IMR-90 (cell line): ENCODE data around the gene ACP4. TPM values are rescaled to one million over a fixed set of nuclear protein-coding genes. Genes with fewer than 3 reads are reported as not detected.

Experiments used
- ATAC-seq: fragments of 200-7000 bp; cut with Tn5 transposase; 2 replicates; pipeline ENCODE4 v1.9.1; 2020; ENCODE audit warnings: low read depth, mild to moderate bottlenecking, moderate library complexity
- BruUV-seq: library from RNA; stranded (reverse); fragments of 400-500 nt; replicated peaks from 2 replicates; lab custom pipeline; 2021; lab: Mats Ljungman, UMichigan
- CTCF ChIA-PET: fragments of 300-600 bp; formaldehyde crosslinking; extraction: SDS; loops from one replicate; lab custom pipeline; 2021; ENCODE audit warnings: antibody characterized with exemption; lab: Yijun Ruan, JAX
- POLR2A ChIA-PET: fragments of 300-600 bp; sonication (Branson Sonifier 250); formaldehyde crosslinking; loops from one replicate; lab custom pipeline; 2022; ENCODE audit warnings: antibody characterized with exemption; ENCODE audit not compliant: unreplicated experiment; lab: Charles Lee
- DNase-seq: peaks from one replicate; pipeline ENCODE4 v3.0.0; 2013
- H2AFZ ChIP-seq: replicated peaks from 2 replicates; pipeline ENCODE3; 2013; ENCODE audit warnings: low read length, mild to moderate bottlenecking; ENCODE audit not compliant: poor library complexity
- H2AK5ac ChIP-seq: 2 replicates; pipeline ENCODE4 v1.6.1; 2013; ENCODE audit warnings: low read depth, low read length, inconsistent platforms
- H2AK9ac ChIP-seq: replicated peaks from 2 replicates; pipeline ENCODE3; 2013; ENCODE audit warnings: mild to moderate bottlenecking, low read depth, low read length, moderate library complexity; ENCODE audit not compliant: poor library complexity
- H2BK120ac ChIP-seq: 2 replicates; pipeline ENCODE4 v1.6.1; 2013; ENCODE audit warnings: low read depth, low read length, inconsistent platforms
- H2BK15ac ChIP-seq: 3 replicates; pipeline ENCODE4 v1.6.1; 2013; ENCODE audit warnings: low read depth, low read length, inconsistent platforms
- H2BK20ac ChIP-seq: 2 replicates; pipeline ENCODE4 v1.6.1; 2013; ENCODE audit warnings: low read depth, mild to moderate bottlenecking, inconsistent platforms, low read length, moderate library complexity
- H2BK5ac ChIP-seq: 2 replicates; pipeline ENCODE4 v1.6.1; 2013; ENCODE audit warnings: mild to moderate bottlenecking, low read depth, low read length, inconsistent platforms; ENCODE audit not compliant: poor library complexity, severe bottlenecking
- H3K14ac ChIP-seq: replicated peaks from 2 replicates; pipeline ENCODE4 v1.6.1; 2013; ENCODE audit warnings: low read depth, low read length, inconsistent platforms
- H3K18ac ChIP-seq: 2 replicates; pipeline ENCODE4 v1.6.1; 2013; ENCODE audit warnings: low read depth, low read length, control low read depth
- H3K23ac ChIP-seq: 2 replicates; pipeline ENCODE4 v1.6.1; 2013; ENCODE audit warnings: low read depth, low read length, inconsistent platforms
- H3K27ac ChIP-seq: 2 replicates; pipeline ENCODE4 v1.5.1; 2013; ENCODE audit warnings: mild to moderate bottlenecking, control low read depth, low read length; ENCODE audit not compliant: insufficient read depth
- H3K27me3 ChIP-seq: 2 replicates; pipeline ENCODE4 v1.6.1; 2013; ENCODE audit warnings: low read length; ENCODE audit not compliant: control insufficient read depth, insufficient read depth
- H3K36me3 ChIP-seq: 2 replicates; pipeline ENCODE4 v1.6.1; 2013; ENCODE audit warnings: low read length, mixed read lengths; ENCODE audit not compliant: control insufficient read depth, insufficient read depth
- H3K4ac ChIP-seq: 2 replicates; pipeline ENCODE4 v1.6.1; 2013; ENCODE audit warnings: low read depth, low read length, inconsistent platforms
- H3K4me1 ChIP-seq: 2 replicates; pipeline ENCODE4 v1.6.1; 2013; ENCODE audit warnings: low read length, mixed read lengths; ENCODE audit not compliant: control insufficient read depth, insufficient read depth
- H3K4me2 ChIP-seq: 2 replicates; pipeline ENCODE4 v1.6.1; 2013; ENCODE audit warnings: low read depth, mild to moderate bottlenecking, control low read depth, low read length, moderate library complexity
- H3K4me3 ChIP-seq: 2 replicates; pipeline ENCODE4 v1.5.1; 2013; ENCODE audit warnings: low read depth, mild to moderate bottlenecking, control low read depth, low read length, moderate library complexity; ENCODE audit not compliant: insufficient read depth
- H3K56ac ChIP-seq: 2 replicates; pipeline ENCODE4 v1.6.1; 2013; ENCODE audit warnings: low read length, inconsistent platforms; ENCODE audit not compliant: insufficient read depth; ENCODE audit errors: extremely low read depth
- H3K79me1 ChIP-seq, 2 experiments: 2 replicates each; pipeline ENCODE4 v1.6.1; 2013; ENCODE audit warnings: low read length in 2 of 2, inconsistent platforms in 1 of 2, low read depth in 1 of 2
- H3K9ac ChIP-seq: 2 replicates; pipeline ENCODE4 v1.6.1; 2013; ENCODE audit warnings: low read depth, low read length, control low read depth
- H3K9me1 ChIP-seq: 2 replicates; pipeline ENCODE4 v1.6.1; 2013; ENCODE audit warnings: low read length, inconsistent platforms; ENCODE audit not compliant: insufficient read depth
- H3K9me3 ChIP-seq: 2 replicates; pipeline ENCODE4 v1.6.1; 2013; ENCODE audit warnings: low read length; ENCODE audit not compliant: control insufficient read depth, insufficient read depth
- H4K20me1 ChIP-seq: 2 replicates; pipeline ENCODE4 v1.6.1; 2013; ENCODE audit warnings: low read length, inconsistent platforms; ENCODE audit not compliant: insufficient read depth
- H4K5ac ChIP-seq: 2 replicates; pipeline ENCODE4 v1.6.1; 2013; ENCODE audit warnings: mild to moderate bottlenecking, low read depth, low read length, control low read depth
- H4K8ac ChIP-seq, 2 experiments: 2 replicates each; pipeline ENCODE4 v1.6.1; 2013; ENCODE audit warnings: low read depth in 2 of 2, low read length in 2 of 2, control low read depth in 1 of 2, inconsistent platforms in 1 of 2
- H4K91ac ChIP-seq: 2 replicates; pipeline ENCODE4 v1.6.1; 2013; ENCODE audit warnings: low read depth, low read length, inconsistent platforms; ENCODE audit not compliant: insufficient read depth
- MXI1 ChIP-seq: IDR thresholded peaks from 2 replicates; pipeline ENCODE4 v1.6.1; 2012; ENCODE audit warnings: low read depth, mild to moderate bottlenecking, low read length, moderate library complexity, borderline replicate concordance
- WGBS, 2 experiments: methylation state at CpG; one replicate each; pipeline versions ENCODE4 v1.1.5 to v1.1.7; 2013; ENCODE audit warnings: missing lambda C conversion rate in 2 of 2; ENCODE audit not compliant: insufficient read length in 1 of 2; ENCODE audit errors: extremely low coverage in 2 of 2; 5-methylcytosine and 5-hydroxymethylcytosine counted together
- dilution Hi-C: fragments of 300-500 bp; cut with HindIII; formaldehyde crosslinking; loops from one replicate; pipeline ENCODE4 v1.14.3; 2018; ENCODE audit warnings: low sequenced_read_pairs; ENCODE audit not compliant: unreplicated experiment
- in situ Hi-C: fragments of 300-500 bp; cut with MboI; formaldehyde crosslinking; loops from 3 replicates; pipeline ENCODE4 v1.14.3; 2019; ENCODE audit warnings: low sequenced_read_pairs, inconsistent platforms, mixed read lengths
- intact Hi-C: fragments of 100-400 bp; cut with micrococcal nuclease; formaldehyde crosslinking; loops from 2 replicates; pipeline ENCODE4 v1.10.0; 2022
- polyA plus RNA-seq, 3 experiments: library from polyadenylated mRNA; depleted of rRNA; stranded (reverse); fragments of >200 nt; gene quantifications; 2 replicates each; pipeline ENCODE4 v1.2.3, GENCODE V29; 2012; ENCODE audit warnings: low replicate concordance in 1 of 3
- total RNA-seq: library from RNA; depleted of rRNA; stranded (reverse); fragments of >200 nt; gene quantifications from 2 replicates; pipeline ENCODE4 v1.2.3, GENCODE V29; 2012
- TF ChIP-seq, protein P1 (sequence below): fragments of 150-350 bp; IDR thresholded peaks from 2 replicates; pipeline ENCODE4 v1.6.1; 2016; ENCODE audit warnings: low read depth, mild to moderate bottlenecking, low read length, moderate library complexity, borderline replicate concordance

Gene ACP4
- total and polyA plus RNA-seq, 2 of the 4 experiments (the other 2 are of a cell fraction): not detected

DNA sequence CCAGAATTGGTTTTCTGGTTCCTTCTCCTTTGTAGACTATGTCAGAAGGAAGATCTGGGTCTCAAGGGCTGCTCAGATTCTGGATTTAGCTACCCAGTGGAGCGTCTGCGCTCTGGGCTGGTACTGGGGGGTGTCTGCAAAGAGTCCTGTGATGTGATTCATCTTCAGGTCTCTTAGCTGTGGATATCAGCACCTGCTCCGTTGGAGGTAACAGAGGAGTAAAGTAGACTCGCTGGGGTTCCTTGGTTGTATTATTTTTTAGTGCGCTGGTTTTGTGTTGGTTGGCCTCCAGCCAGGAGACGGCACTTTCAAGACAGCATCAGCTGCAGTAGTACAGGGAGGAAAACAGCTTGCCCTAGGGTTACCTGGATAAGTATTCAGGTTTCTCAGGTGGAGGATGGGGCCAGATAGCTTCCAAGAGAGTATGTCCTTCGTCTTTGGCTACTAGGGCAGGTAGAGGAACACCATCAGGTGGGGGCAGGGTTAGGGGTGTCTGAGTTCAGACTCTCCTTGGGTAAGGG is 53.5 kb downstream of the ACP4 start:
- no peaks in the 10 kb centered on the region for H3K36me3 ChIP-seq
- dilution Hi-C loops (no loop called here), intact Hi-C loops (no loop called here), in situ Hi-C loops (no loop called here)
- no peak overlapping the region for H3K18ac ChIP-seq
- no peak overlapping the region for H2AK9ac ChIP-seq
- H4K91ac ChIP-seq: no peak overlapping the region
- H3K27ac ChIP-seq: no peak overlapping the region
- no peak overlapping the region for H3K4me3 ChIP-seq
- no peaks in the 10 kb centered on the region for H3K4me1 ChIP-seq
- no peak overlapping the region for H3K23ac ChIP-seq
- H2AK5ac ChIP-seq: no peak overlapping the region
- H2BK5ac ChIP-seq: no peak overlapping the region
- no TSS peak for BruUV-seq
- no peaks in the 10 kb centered on the region; the same call in 1 of the 2 replicates for H3K27me3 ChIP-seq
- no peak overlapping the region for H2BK20ac ChIP-seq
- H3K4me2 ChIP-seq: no peak overlapping the region
- POLR2A ChIA-PET: no interaction called here
- no peak overlapping the region for H3K4ac ChIP-seq
- H2AFZ ChIP-seq: no peak overlapping the region
- no peak overlapping the region for H2BK120ac ChIP-seq
- H4K20me1 ChIP-seq: no peaks in the 10 kb centered on the region
- H2BK15ac ChIP-seq: no peak overlapping the region
- no peaks in the 10 kb centered on the region for H3K9me1 ChIP-seq
- H3K9me3 ChIP-seq: no peaks in the 10 kb centered on the region
- no peak for DNase-seq
- H4K5ac ChIP-seq: no peak overlapping the region
- H4K8ac ChIP-seq: no peak overlapping the region
- CTCF ChIA-PET: no interaction called here
- H3K9ac ChIP-seq: no peak overlapping the region
- WGBS, 2 experiments: no CpG with 5 or more reads among the region's 7 CpGs
- H3K56ac ChIP-seq: no peak overlapping the region
- H3K14ac ChIP-seq: no peak overlapping the region
- H3K79me1 ChIP-seq: no peaks in the 10 kb centered on the region
- TF ChIP-seq, protein P1, sequence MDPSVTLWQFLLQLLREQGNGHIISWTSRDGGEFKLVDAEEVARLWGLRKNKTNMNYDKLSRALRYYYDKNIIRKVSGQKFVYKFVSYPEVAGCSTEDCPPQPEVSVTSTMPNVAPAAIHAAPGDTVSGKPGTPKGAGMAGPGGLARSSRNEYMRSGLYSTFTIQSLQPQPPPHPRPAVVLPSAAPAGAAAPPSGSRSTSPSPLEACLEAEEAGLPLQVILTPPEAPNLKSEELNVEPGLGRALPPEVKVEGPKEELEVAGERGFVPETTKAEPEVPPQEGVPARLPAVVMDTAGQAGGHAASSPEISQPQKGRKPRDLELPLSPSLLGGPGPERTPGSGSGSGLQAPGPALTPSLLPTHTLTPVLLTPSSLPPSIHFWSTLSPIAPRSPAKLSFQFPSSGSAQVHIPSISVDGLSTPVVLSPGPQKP: no peak
- no peak for TF ChIP-seq MXI1
- ATAC-seq: no peak
